ENCODE results near the gene FARP2. TPM values are rescaled to one million over a fixed set of nuclear protein-coding genes. Genes with fewer than 3 reads are reported as not detected.
"Not testable (repeated sequence)": the region's sequence is repeated elsewhere in the genome, so short reads cannot be mapped to it uniquely, and the experiment has no call there.

FARP2 gene
- total RNA-seq, 1 experiment from 2014 or later = 59.0 TPM

DNA sequence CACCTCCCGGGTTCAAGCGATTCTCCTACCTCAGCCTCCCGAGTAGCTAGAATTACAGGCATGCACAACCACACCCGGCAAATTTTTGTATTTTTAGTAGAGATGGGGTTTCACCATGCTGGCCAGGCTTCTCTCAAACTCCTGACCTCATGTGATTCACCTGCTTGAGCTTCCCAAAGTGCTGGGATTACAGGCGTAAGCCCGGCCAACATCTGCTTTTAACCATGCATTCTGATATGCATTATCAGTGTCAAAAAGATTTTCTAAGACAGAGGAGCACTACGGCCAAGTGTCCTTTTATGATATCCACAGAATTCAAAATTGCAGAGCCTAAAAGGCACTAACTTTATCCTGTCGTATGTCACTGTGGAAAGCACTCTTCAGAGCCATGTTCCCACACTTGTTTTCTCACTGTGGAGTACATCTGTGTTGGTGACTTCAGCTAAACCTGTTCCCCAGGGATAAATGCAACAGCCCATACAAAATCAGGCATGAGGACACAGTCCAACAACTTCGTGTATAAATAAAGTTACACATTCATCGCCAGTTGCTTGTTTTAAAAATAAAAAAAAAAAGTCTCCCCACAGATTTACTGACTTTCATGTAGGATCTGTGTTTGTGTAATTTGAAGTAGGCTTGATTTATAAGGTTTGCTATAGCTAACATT is 95.9 kb downstream of the FARP2 start:
- TF ChIP-seq, protein P1, sequence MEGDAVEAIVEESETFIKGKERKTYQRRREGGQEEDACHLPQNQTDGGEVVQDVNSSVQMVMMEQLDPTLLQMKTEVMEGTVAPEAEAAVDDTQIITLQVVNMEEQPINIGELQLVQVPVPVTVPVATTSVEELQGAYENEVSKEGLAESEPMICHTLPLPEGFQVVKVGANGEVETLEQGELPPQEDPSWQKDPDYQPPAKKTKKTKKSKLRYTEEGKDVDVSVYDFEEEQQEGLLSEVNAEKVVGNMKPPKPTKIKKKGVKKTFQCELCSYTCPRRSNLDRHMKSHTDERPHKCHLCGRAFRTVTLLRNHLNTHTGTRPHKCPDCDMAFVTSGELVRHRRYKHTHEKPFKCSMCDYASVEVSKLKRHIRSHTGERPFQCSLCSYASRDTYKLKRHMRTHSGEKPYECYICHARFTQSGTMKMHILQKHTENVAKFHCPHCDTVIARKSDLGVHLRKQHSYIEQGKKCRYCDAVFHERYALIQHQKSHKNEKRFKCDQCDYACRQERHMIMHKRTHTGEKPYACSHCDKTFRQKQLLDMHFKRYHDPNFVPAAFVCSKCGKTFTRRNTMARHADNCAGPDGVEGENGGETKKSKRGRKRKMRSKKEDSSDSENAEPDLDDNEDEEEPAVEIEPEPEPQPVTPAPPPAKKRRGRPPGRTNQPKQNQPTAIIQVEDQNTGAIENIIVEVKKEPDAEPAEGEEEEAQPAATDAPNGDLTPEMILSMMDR (IDR thresholded peaks at IDR 0.05; ENCODE audit: unreplicated experiment) = no peak
- H3K9me3 Mint-ChIP-seq (ENCODE audit: low read depth, unreplicated experiment) = no peaks in the 10 kb centered on the region
- DNase-seq = no peak
- BruUV-seq (replicated peaks) = no TSS peak
- no peaks in the 10 kb centered on the region for H3K4me1 Mint-ChIP-seq (ENCODE audit: low read depth, unreplicated experiment)
- no peak overlapping the region for H3K4me3 Mint-ChIP-seq (ENCODE audit: low read depth, unreplicated experiment)
- CTCF ChIA-PET = no interaction called here
- no peaks in the 10 kb centered on the region for H3K27me3 Mint-ChIP-seq (ENCODE audit: unreplicated experiment)
- no peak overlapping the region for H3K27ac Mint-ChIP-seq (ENCODE audit: unreplicated experiment)
- intact Hi-C loops (cut with micrococcal nuclease; ENCODE audit: unreplicated experiment) = no loop called here
- H3K36me3 Mint-ChIP-seq (ENCODE audit: insufficient read depth, unreplicated experiment) = peaks cover 15% of the 10 kb centered on the region

DNA sequence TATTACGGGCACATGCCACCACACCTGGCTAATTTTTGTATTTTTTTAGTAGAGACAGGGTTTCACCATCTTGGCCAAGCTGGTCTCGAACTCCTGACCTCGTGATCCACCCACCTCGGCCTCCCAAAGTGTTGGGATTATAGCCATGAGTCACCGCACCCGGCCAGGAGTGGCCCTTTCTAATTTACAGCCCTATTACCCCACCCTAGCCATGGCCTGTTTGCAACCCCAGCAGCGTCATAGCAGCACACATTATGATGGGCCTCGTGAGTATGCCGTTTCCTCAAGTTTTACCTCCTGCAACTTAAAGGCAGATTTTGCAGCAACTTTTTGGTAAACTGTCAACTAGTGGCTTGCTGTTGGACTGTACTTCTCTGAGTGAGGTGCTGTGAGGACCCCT is 97.8 kb downstream of the FARP2 start:
- intact Hi-C loops (cut with micrococcal nuclease; ENCODE audit: unreplicated experiment); H3K36me3 Mint-ChIP-seq (ENCODE audit: insufficient read depth, unreplicated experiment); H3K9me3 Mint-ChIP-seq (ENCODE audit: low read depth, unreplicated experiment); DNase-seq; H3K27me3 Mint-ChIP-seq (ENCODE audit: unreplicated experiment); H3K4me1 Mint-ChIP-seq (ENCODE audit: low read depth, unreplicated experiment); H3K27ac Mint-ChIP-seq (ENCODE audit: unreplicated experiment); H3K4me3 Mint-ChIP-seq (ENCODE audit: low read depth, unreplicated experiment); BruUV-seq (replicated peaks); CTCF ChIA-PET: not testable (repeated sequence)

DNA sequence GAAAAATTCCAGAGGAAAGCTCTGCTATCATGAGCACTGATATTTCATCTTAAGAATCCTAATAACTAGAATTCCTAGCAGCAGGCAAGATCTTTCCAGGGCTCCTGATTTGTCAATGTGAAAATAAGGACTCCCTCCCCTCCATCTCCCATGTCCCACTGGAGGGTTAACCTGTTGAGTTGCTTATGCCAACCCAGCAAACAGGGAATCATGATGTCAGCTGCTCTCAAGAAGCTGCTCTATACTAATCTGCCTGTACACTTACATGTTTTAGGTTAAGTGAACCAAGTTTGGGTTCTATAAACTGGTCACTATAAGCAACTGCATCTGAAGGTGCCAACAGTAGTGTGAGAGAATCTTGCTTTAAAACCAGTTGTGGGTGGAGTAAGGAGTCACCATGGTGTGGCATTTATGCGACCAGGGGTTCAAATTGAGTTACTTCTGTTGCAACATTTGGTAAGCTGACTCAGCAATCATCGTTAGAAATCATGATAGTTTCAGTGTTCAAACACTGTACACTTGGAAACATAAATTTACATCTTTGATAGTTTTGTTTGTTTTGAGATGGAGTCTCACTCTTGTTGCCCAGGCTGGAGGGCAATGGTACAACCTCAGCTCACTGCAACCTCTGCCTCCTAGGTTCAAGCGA is 98.9 kb downstream of the FARP2 start:
- H3K9me3 Mint-ChIP-seq (ENCODE audit: low read depth, unreplicated experiment) = no peaks in the 10 kb centered on the region
- DNase-seq = no peak
- H3K4me1 Mint-ChIP-seq (ENCODE audit: low read depth, unreplicated experiment) = no peaks in the 10 kb centered on the region
- H3K36me3 Mint-ChIP-seq (ENCODE audit: insufficient read depth, unreplicated experiment) = peaks cover 5% of the 10 kb centered on the region
- no TSS peak for BruUV-seq (replicated peaks)
- TF ChIP-seq, protein P1 (IDR thresholded peaks at IDR 0.05; ENCODE audit: unreplicated experiment) = no peak
- no peak overlapping the region for H3K4me3 Mint-ChIP-seq (ENCODE audit: low read depth, unreplicated experiment)
- H3K27ac Mint-ChIP-seq (ENCODE audit: unreplicated experiment) = no peak overlapping the region
- intact Hi-C loops (cut with micrococcal nuclease; ENCODE audit: unreplicated experiment) = no loop called here
- CTCF ChIA-PET = no interaction called here
- H3K27me3 Mint-ChIP-seq (ENCODE audit: unreplicated experiment) = no peaks in the 10 kb centered on the region

DNA sequence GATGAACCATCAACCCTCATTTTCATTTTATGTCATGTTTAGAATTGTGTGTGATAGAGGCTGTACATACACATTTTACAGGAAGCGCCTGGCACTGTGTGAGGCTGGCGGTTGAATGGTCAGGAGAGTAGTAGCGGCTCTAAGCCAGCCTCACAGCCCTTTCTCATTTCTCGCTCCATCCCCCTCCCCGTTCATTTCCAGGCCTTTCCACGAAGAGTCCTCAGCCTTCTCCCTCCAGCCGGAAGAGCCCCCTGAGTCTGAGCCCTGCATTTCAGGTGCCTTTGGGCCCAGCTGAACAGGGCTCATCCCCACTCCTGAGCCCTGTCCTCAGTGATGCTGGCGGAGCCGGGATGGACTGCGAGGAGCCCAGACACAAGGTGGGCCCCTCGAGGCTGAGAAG is 100.5 kb downstream of the FARP2 start:
- no peaks in the 10 kb centered on the region for H3K4me1 Mint-ChIP-seq (ENCODE audit: low read depth, unreplicated experiment)
- BruUV-seq (replicated peaks) = no TSS peak

More for the DNA sequence above, 100.5 kb downstream of the FARP2 start:
- Mint-ChIP-seq H3K9me3 (ENCODE audit: low read depth, unreplicated experiment) (no peaks in the 10 kb centered on the region), H3K36me3 (ENCODE audit: insufficient read depth, unreplicated experiment) (peaks cover 9% of the 10 kb centered on the region), H3K4me3 (ENCODE audit: low read depth, unreplicated experiment) (no peak overlapping the region), H3K27me3 (ENCODE audit: unreplicated experiment) (no peaks in the 10 kb centered on the region), H3K27ac (ENCODE audit: unreplicated experiment) (no peak overlapping the region)
- TF ChIP-seq, protein P1 (IDR thresholded peaks at IDR 0.05; ENCODE audit: unreplicated experiment) = no peak
- DNase-seq = no peak
- intact Hi-C loops (cut with micrococcal nuclease; ENCODE audit: unreplicated experiment) = no loop called here
- CTCF ChIA-PET = no interaction called here

Measured in Calu3 (cell line).